ENCODE results near the gene CFAP73.

DNA sequence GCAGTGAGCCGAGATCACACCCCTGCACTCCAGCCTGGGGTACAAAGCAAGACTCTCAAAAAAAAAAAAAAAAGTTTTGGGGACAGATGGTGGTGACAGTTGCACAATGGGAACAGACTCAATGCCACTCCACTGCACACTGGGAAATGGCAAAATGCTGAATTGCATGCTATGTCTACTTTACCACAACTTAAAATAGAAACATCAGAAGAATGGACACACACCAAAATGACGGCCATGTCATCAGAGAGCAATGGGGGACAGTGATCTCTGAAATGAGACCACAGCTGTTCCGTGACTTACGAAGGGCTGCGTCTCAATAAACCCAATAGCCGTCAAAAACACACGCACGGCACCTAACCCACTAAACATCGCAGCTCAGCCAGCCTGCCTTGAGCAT, 22.0 kb downstream of the CFAP73 start:
- TF ChIP-seq, protein P1, sequence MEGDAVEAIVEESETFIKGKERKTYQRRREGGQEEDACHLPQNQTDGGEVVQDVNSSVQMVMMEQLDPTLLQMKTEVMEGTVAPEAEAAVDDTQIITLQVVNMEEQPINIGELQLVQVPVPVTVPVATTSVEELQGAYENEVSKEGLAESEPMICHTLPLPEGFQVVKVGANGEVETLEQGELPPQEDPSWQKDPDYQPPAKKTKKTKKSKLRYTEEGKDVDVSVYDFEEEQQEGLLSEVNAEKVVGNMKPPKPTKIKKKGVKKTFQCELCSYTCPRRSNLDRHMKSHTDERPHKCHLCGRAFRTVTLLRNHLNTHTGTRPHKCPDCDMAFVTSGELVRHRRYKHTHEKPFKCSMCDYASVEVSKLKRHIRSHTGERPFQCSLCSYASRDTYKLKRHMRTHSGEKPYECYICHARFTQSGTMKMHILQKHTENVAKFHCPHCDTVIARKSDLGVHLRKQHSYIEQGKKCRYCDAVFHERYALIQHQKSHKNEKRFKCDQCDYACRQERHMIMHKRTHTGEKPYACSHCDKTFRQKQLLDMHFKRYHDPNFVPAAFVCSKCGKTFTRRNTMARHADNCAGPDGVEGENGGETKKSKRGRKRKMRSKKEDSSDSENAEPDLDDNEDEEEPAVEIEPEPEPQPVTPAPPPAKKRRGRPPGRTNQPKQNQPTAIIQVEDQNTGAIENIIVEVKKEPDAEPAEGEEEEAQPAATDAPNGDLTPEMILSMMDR (IDR thresholded peaks at IDR 0.05), result no peak
- TF ChIP-seq POLR2A (IDR thresholded peaks at IDR 0.05), result no peak

Measured in right lobe of liver (tissue), 4 donors.